ENCODE measurements around the gene DDHD1. TPM values are rescaled to one million over a fixed set of nuclear protein-coding genes. Genes with fewer than 3 reads are reported as not detected.

Gene DDHD1
- total RNA-seq = 30.0 and 38.0 TPM in 2 replicates

GRCh38 chr14:53152887-53153701 lies at the start of gene DDHD1:
DDHD1 (minus strand) TSS chr14:53153323; CDS start chr14:53153098, 225 bp downstream.
- no peaks in the 10 kb centered on the region for H3K36me3 ChIP-seq (ENCODE audit: insufficient read depth, low read length)
- TF ChIP-seq CTCF (IDR thresholded peaks at IDR 0.05; ENCODE audit: extremely low read depth, low read depth, low read length) = no peak
- peaks cover 43% of the 10 kb centered on the region for H3K79me2 ChIP-seq (ENCODE audit: insufficient read depth, low read length)
- H4K20me1 ChIP-seq (ENCODE audit: insufficient read depth, low read length) = peaks cover 20% of the 10 kb centered on the region
- peak within 1 kb of the TSS; percentile 90 for H3K4me2 ChIP-seq (ENCODE audit: insufficient read depth, low read length)
- peak; percentile 97 for DNase-seq (ENCODE audit: insufficient read length, low spot score, missing footprints)
- no peaks in the 10 kb centered on the region for H3K27me3 ChIP-seq (ENCODE audit: insufficient read depth, low read length)
- H2AFZ ChIP-seq (ENCODE audit: low read length) = peak within 1 kb of the TSS; percentile 93
- H3K27ac ChIP-seq (ENCODE audit: low read depth, low read length) = peak within 1 kb of the TSS; percentile 66
- peak within 1 kb of the TSS; percentile 94 for H3K4me3 ChIP-seq (ENCODE audit: insufficient read depth, low read length)
- H3K4me1 ChIP-seq (ENCODE audit: insufficient read depth, low read length) = peaks cover 11% of the 10 kb centered on the region
- H3K9me3 ChIP-seq (ENCODE audit: low read depth, low read length) = no peaks in the 10 kb centered on the region

- no peaks in the 10 kb centered on the region for H4K20me1 ChIP-seq (ENCODE audit: insufficient read depth, low read length)
- no peak overlapping the region for H3K4me2 ChIP-seq (ENCODE audit: insufficient read depth, low read length)
- H3K27me3 ChIP-seq (ENCODE audit: insufficient read depth, low read length) = peaks cover 6% of the 10 kb centered on the region
- no peak overlapping the region for H3K27ac ChIP-seq (ENCODE audit: low read depth, low read length)
- no peaks in the 10 kb centered on the region for H3K79me2 ChIP-seq (ENCODE audit: insufficient read depth, low read length)
- no peaks in the 10 kb centered on the region for H3K36me3 ChIP-seq (ENCODE audit: insufficient read depth, low read length)
- no peak overlapping the region for H3K4me3 ChIP-seq (ENCODE audit: insufficient read depth, low read length)
- TF ChIP-seq CTCF (IDR thresholded peaks at IDR 0.05; ENCODE audit: extremely low read depth, low read depth, low read length) = no peak
- no peak overlapping the region for H2AFZ ChIP-seq (ENCODE audit: low read length)
- DNase-seq (ENCODE audit: insufficient read length, low spot score, missing footprints) = no peak
- peaks cover 15% of the 10 kb centered on the region for H3K4me1 ChIP-seq (ENCODE audit: insufficient read depth, low read length)
- no peaks in the 10 kb centered on the region for H3K9me3 ChIP-seq (ENCODE audit: low read depth, low read length)
These were observed 42.8 kb upstream of the DDHD1 start for GRCh38 chr14:53195949-53196348.

DNA sequence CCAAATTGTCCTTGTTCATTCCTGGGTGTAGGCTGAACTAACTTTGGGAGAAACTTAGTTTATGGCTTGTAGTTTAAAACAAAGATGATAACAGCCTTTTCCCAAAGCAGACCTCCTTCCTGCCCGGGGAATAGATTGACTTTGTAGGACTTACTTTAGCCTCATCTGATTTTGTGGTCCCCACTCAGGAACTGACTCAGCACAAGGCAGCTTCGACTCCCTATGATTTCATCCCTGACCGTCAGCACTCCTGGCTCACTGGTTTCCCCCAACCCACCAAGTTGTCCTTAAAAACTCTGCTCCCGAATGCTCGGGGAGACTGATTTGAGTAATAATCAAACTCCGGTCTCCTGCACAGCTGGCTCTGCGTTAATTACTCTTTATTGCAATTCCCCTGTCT lies 40.1 kb upstream of the DDHD1 start:
- Histone ChIP-seq H3K27me3 (ENCODE audit: insufficient read depth, low read length) (peaks cover 6% of the 10 kb centered on the region), H3K4me3 (ENCODE audit: insufficient read depth, low read length) (no peak overlapping the region), H3K27ac (ENCODE audit: low read depth, low read length) (no peak overlapping the region), H3K79me2 (ENCODE audit: insufficient read depth, low read length) (no peaks in the 10 kb centered on the region), H2AFZ (ENCODE audit: low read length) (no peak overlapping the region), H3K9me3 (ENCODE audit: low read depth, low read length) (no peaks in the 10 kb centered on the region), H3K36me3 (ENCODE audit: insufficient read depth, low read length) (no peaks in the 10 kb centered on the region), H3K4me2 (ENCODE audit: insufficient read depth, low read length) (peak overlapping the region; percentile 25), H4K20me1 (ENCODE audit: insufficient read depth, low read length) (no peaks in the 10 kb centered on the region), H3K4me1 (ENCODE audit: insufficient read depth, low read length) (peaks cover 15% of the 10 kb centered on the region)
- TF ChIP-seq CTCF (IDR thresholded peaks at IDR 0.05; ENCODE audit: extremely low read depth, low read depth, low read length) = no peak
- no peak for DNase-seq (ENCODE audit: insufficient read length, low spot score, missing footprints)

DNA sequence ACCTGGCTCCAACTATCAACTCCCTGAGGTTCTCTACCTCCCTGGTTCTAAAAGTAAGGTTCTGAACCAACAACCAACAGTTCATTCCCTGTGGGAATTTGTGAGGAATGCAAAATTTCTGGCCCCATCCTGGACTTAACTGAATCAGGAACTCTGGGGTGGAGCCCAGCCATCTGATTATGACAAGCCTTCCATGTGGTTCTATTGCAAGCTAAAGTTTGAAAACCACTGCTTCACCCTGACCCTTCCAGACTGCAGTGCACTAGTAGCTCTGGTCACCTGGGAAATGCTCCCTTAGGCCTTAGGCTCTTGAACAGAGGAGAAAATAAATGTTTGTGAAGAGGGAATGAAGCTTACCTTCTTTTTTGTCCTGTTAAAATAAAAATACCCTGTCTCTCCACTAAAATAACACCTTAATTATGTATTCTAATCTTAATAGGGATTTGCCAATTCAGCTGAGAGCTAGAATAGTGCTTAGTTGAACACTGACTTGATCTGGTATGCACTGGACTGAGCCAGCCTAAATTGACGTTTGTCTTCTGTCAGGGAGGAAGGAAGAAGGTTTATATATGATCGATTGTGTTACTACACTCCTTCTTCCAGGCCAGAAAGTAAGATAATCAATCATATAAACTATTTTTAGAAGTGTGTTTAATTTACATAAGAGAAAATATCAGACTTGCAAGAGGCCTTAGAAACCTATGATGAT lies 39.1 kb upstream of the DDHD1 start:
- no peak overlapping the region for H2AFZ ChIP-seq (ENCODE audit: low read length)
- DNase-seq (ENCODE audit: insufficient read length, low spot score, missing footprints) = peak; percentile 82
- no peak for TF ChIP-seq CTCF (IDR thresholded peaks at IDR 0.05; ENCODE audit: extremely low read depth, low read depth, low read length)
- no peaks in the 10 kb centered on the region for H4K20me1 ChIP-seq (ENCODE audit: insufficient read depth, low read length)
- no peaks in the 10 kb centered on the region for H3K9me3 ChIP-seq (ENCODE audit: low read depth, low read length)
- H3K4me3 ChIP-seq (ENCODE audit: insufficient read depth, low read length) = no peak overlapping the region
- peaks cover 15% of the 10 kb centered on the region for H3K4me1 ChIP-seq (ENCODE audit: insufficient read depth, low read length)
- no peaks in the 10 kb centered on the region for H3K36me3 ChIP-seq (ENCODE audit: insufficient read depth, low read length)
- H3K27me3 ChIP-seq (ENCODE audit: insufficient read depth, low read length) = no peaks in the 10 kb centered on the region
- H3K79me2 ChIP-seq (ENCODE audit: insufficient read depth, low read length) = no peaks in the 10 kb centered on the region
- no peak overlapping the region for H3K4me2 ChIP-seq (ENCODE audit: insufficient read depth, low read length)
- H3K27ac ChIP-seq (ENCODE audit: low read depth, low read length) = no peak overlapping the region

Data from osteoblast (primary cell).